Activated gamma-delta T cell (primary cell): Measurements from ENCODE around the gene CETP.

ENCODE experiments used
- DNase-seq: peaks from one replicate; lab custom pipeline; 2025; lab: John Stamatoyannopoulos, UW
- total RNA-seq, 2 donors: gene quantifications; one replicate each; lab custom pipeline; 2026; lab: John Stamatoyannopoulos, UW

Gene CETP
- 0 to 0.13 reads per million in 2 donors for total RNA-seq

GRCh38 chr16:56961851-56962281 is at the start of gene CETP:
Gene CETP (plus strand): TSS chr16:56961950. CDS start chr16:56961980, 30 bp downstream.
- DNase-seq: no peak

GRCh38 chr16:56912746-56913708 is 48.7 kb upstream of the CETP start:
- DNase-seq: no peak

GRCh38 chr16:56914896-56915295 is 46.9 kb upstream of the CETP start:
- no peak for DNase-seq

- DNase-seq: no peak
Observed at GRCh38 chr16:56915336-56916119, 46.2 kb upstream of the CETP start.

GRCh38 chr16:56916571-56917403 is 45.0 kb upstream of the CETP start:
- no peak for DNase-seq

- no peak for DNase-seq
Observed at GRCh38 chr16:56918467-56919012, 43.2 kb upstream of the CETP start.

GRCh38 chr16:56919099-56919800 is 42.5 kb upstream of the CETP start:
- no peak for DNase-seq

GRCh38 chr16:56921571-56921970 is 40.2 kb upstream of the CETP start:
- no peak for DNase-seq

- no peak for DNase-seq
Observed at GRCh38 chr16:56923481-56924091, 38.2 kb upstream of the CETP start.

- DNase-seq: no peak
Observed at GRCh38 chr16:56927471-56927870, 34.3 kb upstream of the CETP start.

GRCh38 chr16:56929639-56930038 is 32.1 kb upstream of the CETP start:
- DNase-seq: no peak

- no peak for DNase-seq
Observed at GRCh38 chr16:56930486-56931270, 31.1 kb upstream of the CETP start.

- no peak for DNase-seq
Observed at GRCh38 chr16:56931271-56931891, 30.4 kb upstream of the CETP start.

- peak; percentile 98 for DNase-seq
Observed at GRCh38 chr16:56931892-56932720, 29.6 kb upstream of the CETP start, which contains the start of gene HERPUD1. Gene HERPUD1 (plus strand): TSS chr16:56932142. CDS start chr16:56932245, 103 bp downstream.

GRCh38 chr16:56932721-56933619 is 28.8 kb upstream of the CETP start:
- DNase-seq: no peak

GRCh38 chr16:56933828-56934598 is 27.7 kb upstream of the CETP start:
- DNase-seq: no peak
